GM12874 (cell line): ENCODE results near the gene OTUD7B.

Experiments
- TF ChIP-seq, protein P1 (sequence below): IDR thresholded peaks from 2 replicates; pipeline ENCODE4 v1.5.1; 2011; ENCODE audit warnings: low read depth, mild to moderate bottlenecking, control low read depth, low read length, moderate library complexity; ENCODE audit not compliant: insufficient read depth

The OTUD7B gene

DNA sequence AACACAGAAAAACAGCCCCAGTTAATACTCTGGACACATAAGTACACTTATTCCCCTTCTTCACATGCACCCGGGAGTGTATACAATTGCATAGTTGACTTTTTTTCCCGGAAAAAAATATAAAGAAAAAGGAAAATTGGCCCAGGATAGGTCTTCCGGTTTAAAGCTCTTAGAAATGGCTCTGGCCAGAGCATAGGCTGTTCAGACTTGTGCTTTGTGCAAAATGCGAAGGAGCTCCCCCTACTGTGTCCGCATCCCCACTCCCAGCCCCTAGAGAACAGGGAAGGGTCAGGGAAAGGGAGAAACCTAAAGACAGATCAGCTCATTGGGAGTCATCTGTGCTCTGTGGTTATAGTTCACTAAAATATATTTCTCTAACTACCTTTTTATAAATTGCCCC, 68.3 kb downstream of the OTUD7B start:
- TF ChIP-seq, protein P1, sequence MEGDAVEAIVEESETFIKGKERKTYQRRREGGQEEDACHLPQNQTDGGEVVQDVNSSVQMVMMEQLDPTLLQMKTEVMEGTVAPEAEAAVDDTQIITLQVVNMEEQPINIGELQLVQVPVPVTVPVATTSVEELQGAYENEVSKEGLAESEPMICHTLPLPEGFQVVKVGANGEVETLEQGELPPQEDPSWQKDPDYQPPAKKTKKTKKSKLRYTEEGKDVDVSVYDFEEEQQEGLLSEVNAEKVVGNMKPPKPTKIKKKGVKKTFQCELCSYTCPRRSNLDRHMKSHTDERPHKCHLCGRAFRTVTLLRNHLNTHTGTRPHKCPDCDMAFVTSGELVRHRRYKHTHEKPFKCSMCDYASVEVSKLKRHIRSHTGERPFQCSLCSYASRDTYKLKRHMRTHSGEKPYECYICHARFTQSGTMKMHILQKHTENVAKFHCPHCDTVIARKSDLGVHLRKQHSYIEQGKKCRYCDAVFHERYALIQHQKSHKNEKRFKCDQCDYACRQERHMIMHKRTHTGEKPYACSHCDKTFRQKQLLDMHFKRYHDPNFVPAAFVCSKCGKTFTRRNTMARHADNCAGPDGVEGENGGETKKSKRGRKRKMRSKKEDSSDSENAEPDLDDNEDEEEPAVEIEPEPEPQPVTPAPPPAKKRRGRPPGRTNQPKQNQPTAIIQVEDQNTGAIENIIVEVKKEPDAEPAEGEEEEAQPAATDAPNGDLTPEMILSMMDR = no peak

DNA sequence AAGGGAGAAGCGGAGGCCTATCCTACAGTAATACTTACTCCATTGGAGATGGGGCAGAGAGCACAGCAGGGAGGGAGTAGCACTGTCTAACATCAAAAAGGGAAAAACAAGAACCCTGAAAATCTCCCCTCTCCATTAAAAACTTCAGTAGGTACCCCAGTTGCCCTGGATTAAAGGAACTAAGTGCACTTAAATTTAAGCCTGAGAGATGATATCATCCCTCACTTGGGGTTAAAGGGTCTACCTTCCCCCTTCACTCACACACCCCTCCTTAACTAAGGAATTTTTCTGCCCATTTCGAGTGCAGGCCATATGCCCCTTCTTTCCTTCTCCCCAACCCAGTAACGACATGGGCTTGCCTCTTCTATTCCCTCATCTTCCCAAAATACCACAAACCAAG, 70.1 kb downstream of the OTUD7B start:
- TF ChIP-seq, protein P1 = no peak

DNA sequence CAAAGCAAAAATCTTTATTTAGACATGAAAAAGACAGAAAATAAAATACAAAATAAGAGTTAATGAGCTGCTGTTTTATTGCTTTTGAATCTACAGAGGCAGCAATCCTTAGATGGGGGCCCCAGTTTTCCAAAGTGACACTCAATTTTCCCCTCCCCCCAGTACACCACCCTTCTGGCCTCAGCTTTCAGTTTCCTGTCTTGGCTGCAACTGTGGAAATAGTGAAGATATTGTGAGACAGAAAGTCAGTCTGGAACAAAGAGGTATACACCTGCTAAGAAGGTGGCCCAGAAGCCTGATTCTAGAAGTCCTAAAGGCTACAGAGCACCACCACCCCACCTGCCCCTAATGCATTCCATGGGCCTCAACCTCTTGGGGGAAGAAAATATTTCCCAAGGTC, 72.8 kb downstream of the OTUD7B start:
- TF ChIP-seq, protein P1 = no peak

DNA sequence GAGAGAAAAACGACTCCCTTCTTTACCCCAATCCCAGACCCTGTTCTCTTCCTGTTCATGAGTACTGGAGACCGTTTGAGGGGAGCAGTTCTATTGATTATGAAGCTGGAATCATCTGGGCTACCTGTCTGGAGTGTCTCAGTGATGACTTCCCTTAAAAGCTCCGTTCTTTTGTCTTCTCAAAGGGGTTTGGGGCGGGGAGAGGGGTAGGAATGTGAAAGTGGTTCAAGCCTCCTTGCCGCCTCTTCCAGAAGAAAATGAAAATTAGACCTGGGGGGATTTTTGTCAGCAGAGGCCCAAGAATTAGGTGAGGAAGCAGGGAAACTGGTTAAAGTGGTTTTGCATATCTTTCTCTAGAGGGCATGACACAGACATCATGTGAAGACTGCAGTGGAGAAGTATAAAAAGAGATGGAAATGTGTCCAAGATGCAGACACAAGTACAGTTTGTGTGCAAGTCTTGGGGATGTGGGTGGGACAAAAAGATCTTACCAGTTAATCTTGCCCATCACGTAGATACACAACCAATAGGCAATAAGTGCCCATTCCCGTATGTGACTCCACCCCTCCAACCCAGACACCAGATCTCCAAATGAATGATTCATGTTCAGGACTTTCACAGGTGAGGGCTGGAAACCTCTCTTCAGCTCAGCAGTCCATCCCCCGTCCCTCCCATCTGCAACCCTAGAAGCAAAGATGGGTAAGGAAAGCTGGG, 73.4 kb downstream of the OTUD7B start:
- TF ChIP-seq, protein P1 = no peak

DNA sequence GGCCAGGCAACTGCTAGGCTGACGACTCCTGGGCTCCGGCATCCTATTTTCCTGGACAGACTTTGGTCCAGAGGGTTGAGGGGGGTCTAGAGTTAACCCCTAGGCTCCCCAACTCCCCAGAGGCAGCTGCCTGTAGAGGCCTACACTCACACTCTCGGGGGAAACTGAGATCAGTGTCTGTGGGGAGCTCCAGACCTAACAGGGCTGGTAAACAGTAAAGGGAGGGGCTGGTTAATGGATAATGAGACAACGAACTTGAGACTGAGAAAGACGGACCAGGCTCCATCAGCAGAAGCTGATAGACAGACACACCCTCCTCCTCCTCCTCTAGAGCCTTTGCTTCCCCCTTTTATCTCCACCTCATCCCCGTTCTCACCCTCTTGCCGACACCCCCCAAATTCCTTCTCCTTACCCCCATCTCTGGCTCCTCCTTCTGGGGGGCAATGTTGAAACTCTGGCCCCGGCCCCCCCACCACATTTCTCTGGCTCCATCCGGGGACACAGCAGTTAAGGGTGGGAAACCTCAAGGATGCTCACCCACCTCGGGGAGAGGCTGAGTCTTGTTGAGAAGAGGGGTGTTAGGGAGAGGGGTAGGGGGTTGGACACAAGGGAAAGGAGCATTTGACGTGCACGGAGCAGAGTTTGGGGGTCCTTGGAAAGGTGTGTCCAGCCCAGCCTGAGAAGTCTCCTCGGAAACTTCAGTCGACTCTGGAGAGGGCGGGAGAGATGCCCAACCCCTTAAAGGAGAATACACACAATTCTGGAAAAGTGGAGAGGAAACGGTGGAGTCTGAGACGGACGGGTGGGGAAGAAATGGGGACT, 74.1 kb downstream of the OTUD7B start, which contains the start of gene MTMR11:
Gene MTMR11 (minus strand): TSS at position 710 of the 822 bp plus-strand sequence. CDS start 232 bp downstream, at position 478.
- TF ChIP-seq, protein P1 = no peak

DNA sequence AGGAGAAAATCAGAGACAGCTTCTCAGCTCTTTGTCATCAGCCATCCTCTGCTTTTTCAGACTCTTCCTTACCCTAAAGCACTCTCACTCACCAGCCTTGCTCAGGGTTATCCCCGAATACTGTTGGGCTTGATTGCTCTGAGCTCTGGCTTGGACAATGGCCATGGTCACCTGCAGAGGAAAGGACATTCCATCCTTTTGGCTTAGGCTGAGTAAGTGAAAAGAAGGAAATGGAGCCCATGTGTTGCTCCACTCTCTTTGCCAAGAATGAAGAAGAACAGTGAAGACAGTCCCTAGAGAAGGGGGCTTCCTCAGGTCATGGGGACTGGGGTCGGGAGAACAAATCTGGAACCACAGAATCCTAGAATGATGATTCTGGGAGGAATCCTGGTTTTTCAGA, 76.2 kb downstream of the OTUD7B start:
- TF ChIP-seq, protein P1 = no peak

DNA sequence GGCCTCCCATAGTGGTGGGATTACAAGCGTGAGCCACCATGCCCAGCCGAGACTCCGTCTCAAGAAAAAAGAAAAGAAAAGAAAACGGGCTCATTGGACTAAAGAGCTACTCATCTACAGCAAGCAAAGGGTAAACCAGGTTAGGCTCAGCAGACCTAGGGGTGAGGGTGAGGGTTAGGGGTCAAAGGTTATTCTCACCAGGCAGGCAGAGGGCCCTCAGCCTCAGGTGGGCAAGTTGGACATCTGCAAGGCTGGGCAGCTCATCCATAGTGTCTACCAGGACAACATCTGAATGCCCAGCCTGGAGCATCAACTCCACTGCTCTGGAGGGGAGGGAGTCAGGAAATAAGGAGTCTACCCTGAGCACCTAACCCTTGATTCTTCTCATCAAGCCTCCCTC, 77.3 kb downstream of the OTUD7B start:
- TF ChIP-seq, protein P1 = no peak
